HCT116 (cell line): Measurements from ENCODE around the gene SRCIN1. TPM values are rescaled to one million over a fixed set of nuclear protein-coding genes. Genes with fewer than 3 reads are reported as not detected.

ENCODE experiments used
- ATAC-seq: fragments of 200-7000 bp; cut with Tn5 transposase; 2 replicates; pipeline ENCODE4 v1.9.1; 2020; ENCODE audit warnings: mild to moderate bottlenecking, moderate library complexity
- BruUV-seq: library from RNA; stranded (reverse); fragments of 400-500 nt; replicated peaks from 2 replicates; lab custom pipeline; 2021; lab: Mats Ljungman, UMichigan
- CTCF ChIA-PET: fragments of 300-600 bp; sonication (Branson Sonifier 250); formaldehyde crosslinking; loops from one replicate; lab custom pipeline; 2021; ENCODE audit warnings: antibody characterized with exemption; lab: Charles Lee
- POLR2A ChIA-PET: fragments of 300-600, 350-600 bp; sonication (Branson Sonifier 250); formaldehyde crosslinking; loops from one replicate; lab custom pipeline; 2021; ENCODE audit warnings: antibody characterized with exemption; lab: Charles Lee
- RAD21 ChIA-PET, 2 experiments: fragments of 300-600 bp; sonication (Branson Sonifier 250); formaldehyde crosslinking; loops; one replicate each; lab custom pipeline; 2023; ENCODE audit warnings: low total read pairs in 2 of 2; ENCODE audit not compliant: uncharacterized antibody in 2 of 2, unreplicated experiment in 2 of 2, low non-redundant PET in 1 of 2; lab: Charles Lee
- DNase-seq: peaks from one replicate; pipeline ENCODE4 v3.0.0-alpha.2; 2010; ENCODE audit warnings: low read depth, low spot score
- H2AFZ ChIP-seq: fragments of 200-600 bp; shearing (Covaris generic), sonication (generic); 2 replicates; pipeline ENCODE4 v1.6.1; 2017; ENCODE audit warnings: low read depth, mixed run types, mixed read lengths, antibody characterized with exemption, low read length; ENCODE audit not compliant: poor library complexity, severe bottlenecking
- H3K27ac ChIP-seq: 2 replicates; pipeline ENCODE4 v1.5.1; 2012; ENCODE audit warnings: low read depth, low read length
- H3K27me3 ChIP-seq: fragments of 200-600 bp; sonication (generic); 2 replicates; pipeline ENCODE4 v1.6.1; 2016; ENCODE audit warnings: mixed run types, low read length, mixed read lengths; ENCODE audit not compliant: insufficient read depth
- H3K36me3 ChIP-seq, 2 experiments: fragments of 200-500 bp in 1 of 2; fragments of 200-600 bp in 1 of 2; sonication (Bioruptor generic) in 1 of 2; sonication (generic) in 1 of 2; 2 replicates each; pipeline versions ENCODE4 v1.5.1 to v1.6.1; 2014 to 2016; ENCODE audit warnings: low read length in 2 of 2, inconsistent platforms in 1 of 2, mixed read lengths in 1 of 2, mixed run types in 1 of 2; ENCODE audit not compliant: insufficient read depth in 2 of 2, control insufficient read depth in 1 of 2
- H3K4me1 ChIP-seq, 2 experiments: fragments of 200-600 bp in 1 of 2; sonication (generic) in 1 of 2; 2 replicates each; pipeline versions ENCODE4 v1.5.1 to v1.6.1; 2012 to 2017; ENCODE audit warnings: low read length in 2 of 2, inconsistent platforms in 1 of 2, mild to moderate bottlenecking in 1 of 2, mixed read lengths in 1 of 2, mixed run types in 1 of 2, moderate library complexity in 1 of 2; ENCODE audit not compliant: insufficient read depth in 2 of 2, control insufficient read depth in 1 of 2
- H3K4me2 ChIP-seq: fragments of 200-600 bp; sonication (generic); 2 replicates; pipeline ENCODE4 v1.6.1; 2017; ENCODE audit warnings: mixed run types, low read length, mixed read lengths
- H3K4me3 ChIP-seq, 2 experiments: fragments of 200-600 bp in 1 of 2; sonication (generic) in 1 of 2; replicated peaks in 1 of 2; 2 replicates each; pipeline ENCODE4 v1.5.1; 2011 to 2016; ENCODE audit warnings: low read length in 2 of 2, control low read depth in 1 of 2, low read depth in 1 of 2, mild to moderate bottlenecking in 1 of 2, mixed read lengths in 1 of 2, mixed run types in 1 of 2
- H3K79me2 ChIP-seq: fragments of 200-600 bp; sonication (generic); 2 replicates; pipeline ENCODE4 v1.6.1; 2017; ENCODE audit warnings: mild to moderate bottlenecking, mixed run types, low read length, moderate library complexity, mixed read lengths; ENCODE audit not compliant: insufficient read depth
- H3K9ac ChIP-seq: fragments of 200-600 bp; sonication (generic); 2 replicates; pipeline ENCODE4 v1.6.1; 2016; ENCODE audit warnings: low read length, mixed read lengths
- H3K9me2 ChIP-seq: fragments of 200-600 bp; sonication (generic), shearing (Covaris generic); 2 replicates; pipeline ENCODE4 v1.6.1; 2017; ENCODE audit warnings: mixed run types, mild to moderate bottlenecking, moderate library complexity; ENCODE audit not compliant: insufficient read depth
- H3K9me3 ChIP-seq, 2 experiments: fragments of 200-500 bp in 1 of 2; fragments of 200-600 bp in 1 of 2; sonication (Bioruptor generic) in 1 of 2; sonication (generic) in 1 of 2; 2 replicates each; pipeline ENCODE4 v1.6.1; 2014 to 2017; ENCODE audit warnings: low read length in 2 of 2, mixed read lengths in 2 of 2, inconsistent platforms in 1 of 2, low read depth in 1 of 2, mild to moderate bottlenecking in 1 of 2, mixed run types in 1 of 2, moderate library complexity in 1 of 2; ENCODE audit not compliant: control insufficient read depth in 1 of 2, insufficient read depth in 1 of 2
- H4K20me1 ChIP-seq: fragments of 200-600 bp; sonication (generic), shearing (Covaris generic); 2 replicates; pipeline ENCODE4 v1.6.1; 2017; ENCODE audit warnings: mixed run types, mild to moderate bottlenecking, moderate library complexity; ENCODE audit not compliant: insufficient read depth
- ATF3 ChIP-seq: IDR thresholded peaks from 2 replicates; pipeline ENCODE4 v1.6.1; 2012
- CBX3 ChIP-seq: IDR thresholded peaks from 2 replicates; pipeline ENCODE4 v1.6.1; 2012; ENCODE audit warnings: low read depth
- CEBPB ChIP-seq: IDR thresholded peaks from 2 replicates; pipeline ENCODE4 v1.6.1; 2012; ENCODE audit warnings: low read depth
- CTCF ChIP-seq, 3 experiments: fragments of 200-600 bp in 1 of 3; sonication (generic) in 1 of 3; IDR thresholded peaks in 2 of 3; conservative IDR thresholded peaks in 1 of 3; 2 replicates each; pipeline ENCODE4 v1.5.1; 2012 to 2017; ENCODE audit warnings: low read depth in 2 of 3, low read length in 2 of 3, antibody characterized with exemption in 1 of 3, borderline replicate concordance in 1 of 3, control low read depth in 1 of 3, mild to moderate bottlenecking in 1 of 3, mixed read lengths in 1 of 3, mixed run types in 1 of 3, moderate library complexity in 1 of 3; ENCODE audit not compliant: insufficient read depth in 1 of 3
- EGR1 ChIP-seq: IDR thresholded peaks from 2 replicates; pipeline ENCODE4 v1.6.1; 2012; ENCODE audit warnings: low read depth
- EZH2 ChIP-seq: fragments of 200-600 bp; sonication (generic); IDR thresholded peaks from 2 replicates; pipeline ENCODE4 v1.6.1; 2017; ENCODE audit warnings: antibody characterized with exemption, mixed run types
- EZH2phosphoT487 ChIP-seq: fragments of 200-600 bp; IDR thresholded peaks from 2 replicates; pipeline ENCODE4 v1.6.1; 2018; ENCODE audit warnings: antibody characterized with exemption, borderline replicate concordance
- FOSL1 ChIP-seq: IDR thresholded peaks from 2 replicates; pipeline ENCODE4 v1.6.1; 2012; ENCODE audit warnings: low read depth
- JUND ChIP-seq: IDR thresholded peaks from 2 replicates; pipeline ENCODE4 v1.6.1; 2012
- MAX ChIP-seq: IDR thresholded peaks from 2 replicates; pipeline ENCODE4 v1.6.1; 2012
- POLR2AphosphoS5 ChIP-seq: IDR thresholded peaks from 2 replicates; pipeline ENCODE4 v1.6.1; 2011; ENCODE audit warnings: mild to moderate bottlenecking, low read depth, low read length, moderate library complexity
- SIN3A ChIP-seq: IDR thresholded peaks from 2 replicates; pipeline ENCODE4 v1.6.1; 2012; ENCODE audit warnings: low read depth
- SP1 ChIP-seq: IDR thresholded peaks from 2 replicates; pipeline ENCODE4 v1.6.1; 2012; ENCODE audit warnings: low read depth
- TCF7L2 ChIP-seq: IDR thresholded peaks from 2 replicates; pipeline ENCODE4 v1.7.0; 2011; ENCODE audit warnings: borderline replicate concordance, inconsistent platforms; ENCODE audit not compliant: insufficient read depth, insufficient read length; ENCODE audit errors: extremely low read depth
- YY1 ChIP-seq: IDR thresholded peaks from 2 replicates; pipeline ENCODE4 v1.6.1; 2011; ENCODE audit warnings: low read length, low read depth, moderate library complexity, mild to moderate bottlenecking; ENCODE audit not compliant: insufficient replicate concordance; ENCODE audit errors: extremely low read depth
- ZBTB33 ChIP-seq: IDR thresholded peaks from 2 replicates; pipeline ENCODE4 v1.6.1; 2011; ENCODE audit warnings: mild to moderate bottlenecking, low read length, moderate library complexity; ENCODE audit not compliant: insufficient replicate concordance; ENCODE audit errors: extremely low read depth
- ZNF274 ChIP-seq: fragments of 200-500 bp; sonication (Bioruptor generic); IDR thresholded peaks from 2 replicates; pipeline ENCODE4 v1.6.1; 2014; ENCODE audit warnings: mild to moderate bottlenecking, low read depth, low read length, inconsistent platforms
- intact Hi-C: fragments of 100-400 bp; cut with micrococcal nuclease; formaldehyde crosslinking; loops from 2 replicates; pipeline ENCODE4 v1.10.0; 2022
- total RNA-seq: library from RNA; stranded (reverse); gene quantifications from one replicate; pipeline ENCODE4 v1.2.1, GENCODE V29; 2021; ENCODE audit not compliant: unreplicated experiment

The SRCIN1 gene
- total RNA-seq, 1 experiment from 2014 or later, result 10.5 TPM

GRCh38 chr17:38590988-38591758, 14.6 kb downstream of the SRCIN1 start:
- Histone ChIP-seq H3K27ac (no peak overlapping the region), H2AFZ (no peak overlapping the region), H3K4me1 (peaks cover 6 to 16% of the 10 kb centered on the region in 2 experiments; a peak in 3 of 4 replicates), H3K9me3 (no peaks in the 10 kb centered on the region), H3K9ac (no peak overlapping the region), H3K4me3 (no peak overlapping the region), H3K79me2 (no peaks in the 10 kb centered on the region), H3K27me3 (no peaks in the 10 kb centered on the region; the same call in 1 of the 2 replicates), H3K9me2 (no peaks in the 10 kb centered on the region), H4K20me1 (no peaks in the 10 kb centered on the region), H3K4me2 (peak overlapping the region; percentile 14; the same call in 1 of the 2 replicates), H3K36me3 (no peaks in the 10 kb centered on the region)
- intact Hi-C loops, result no loop called here
- TF ChIP-seq TCF7L2 (no peak), YY1 (no peak), MAX (no peak), ATF3 (no peak), SIN3A (no peak), SP1 (no peak), FOSL1 (no peak), JUND (no peak), EGR1 (no peak), EZH2phosphoT487 (no peak), CBX3 (no peak), ZBTB33 (no peak), POLR2AphosphoS5 (no peak), EZH2 (no peak), ZNF274 (no peak), CEBPB (no peak), CTCF (IDR thresholded peaks at IDR 0.05 in 2 of 3, conservative IDR thresholded peaks at IDR 0.05 in 1 of 3; ENCODE audit: borderline replicate concordance in 1 of 3, insufficient read depth in 1 of 3, low read depth in 2 of 3, low read length in 2 of 3) (no peak)
- no TSS peak for BruUV-seq
- ATAC-seq (no peak), DNase-seq (no peak)
- POLR2A ChIA-PET, result no interaction called here
- CTCF ChIA-PET, result no interaction called here
- RAD21 ChIA-PET, result no interaction called here
